Psoas muscle (tissue), 8 donors: ENCODE measurements around the gene CARD19. TPM values are rescaled to one million over a fixed set of nuclear protein-coding genes. Genes with fewer than 3 reads are reported as not detected.

Experiments used
- ATAC-seq, 4 donors: fragments of 200-7000 bp; cut with Tn5 transposase; one replicate each; pipeline ENCODE4 v1.9.1; 2020; ENCODE audit warnings: moderate library complexity in 3 of 4, mild to moderate bottlenecking in 2 of 4
- DNase-seq, 2 donors: peaks; one replicate each; pipeline ENCODE4 v3.0.0-alpha.2; 2020
- H3K27ac ChIP-seq: fragments of 200-600 bp; one replicate; pipeline ENCODE4 v1.8.0; 2022
- H3K27me3 ChIP-seq, 3 donors: fragments of 200-600 bp in 1 of 3; one replicate each; pipeline versions ENCODE4 v1.6.1 to v1.8.0; 2013 to 2022; ENCODE audit warnings: low read length in 2 of 3, mild to moderate bottlenecking in 2 of 3, moderate library complexity in 1 of 3; ENCODE audit not compliant: insufficient read depth in 3 of 3
- H3K36me3 ChIP-seq, 2 donors: fragments of 200-600 bp in 1 of 2; one replicate each; pipeline versions ENCODE4 v1.6.1 to v1.8.0; 2013 to 2022; ENCODE audit warnings: low read depth in 1 of 2, mild to moderate bottlenecking in 1 of 2, moderate library complexity in 1 of 2; ENCODE audit not compliant: insufficient read depth in 1 of 2
- H3K4me1 ChIP-seq: fragments of 200-600 bp; one replicate; pipeline ENCODE4 v1.8.0; 2022
- H3K4me3 ChIP-seq: fragments of 200-600 bp; one replicate; pipeline ENCODE4 v1.8.0; 2022; ENCODE audit warnings: mild to moderate bottlenecking
- H3K9me3 ChIP-seq: fragments of 200-600 bp; one replicate; pipeline ENCODE4 v1.8.0; 2022
- CTCF ChIP-seq: fragments of 200-600 bp; IDR thresholded peaks from one replicate; pipeline ENCODE4 v1.8.0; 2022; ENCODE audit warnings: antibody characterized with exemption
- WGBS, 3 donors: extraction: QIAGEN DNeasy Blood & Tissue Kit; methylation state at CpG; one replicate each; pipeline versions ENCODE4 v1.1.6 to v1.1.7; 2013; 5-methylcytosine and 5-hydroxymethylcytosine counted together
- intact Hi-C, 2 donors: fragments of 100-400 bp; cut with DNase I; formaldehyde crosslinking; loops; one replicate each; pipeline versions ENCODE4 v1.11.0 to v1.14.2; 2022
- polyA plus RNA-seq, 3 donors: library from polyadenylated mRNA; stranded (reverse); fragments of 200-250 nt; gene quantifications; one replicate each; pipeline ENCODE4 v1.2.3, GENCODE V29; 2013
- total RNA-seq, 4 donors: library from RNA; stranded (reverse); fragmentation: NEBNext Ultra II Directional in 2 of 4; extraction: Animal tissue kit (Norgen Biotek cat#: 25700) in 2 of 4; gene quantifications; one replicate each; pipeline versions ENCODE4 v1.2.1 to v1.2.4, GENCODE V29; 2021 to 2023
- donor health status: healthy with polysubstance abuse.
- donor health status: DM: no; HTN: no; CAD: no; lungs with moderate emphysema.
- donor health status: Bipolar disorder and iron deficiency.
- donor health status: healthy.
- donor health status: DM: yes; HTN: yes; CAD: no.
- donor health status: DM: no; HTN: no; CAD: no.
- donor health status: DM: no; HTN: no; CAD: no.
- donor health status: DM: yes; HTN: yes; CAD: no.

CARD19 gene
- total and polyA plus RNA-seq, 7 donors, result 27.9 to 86.3 (median 46.7) TPM

DNA sequence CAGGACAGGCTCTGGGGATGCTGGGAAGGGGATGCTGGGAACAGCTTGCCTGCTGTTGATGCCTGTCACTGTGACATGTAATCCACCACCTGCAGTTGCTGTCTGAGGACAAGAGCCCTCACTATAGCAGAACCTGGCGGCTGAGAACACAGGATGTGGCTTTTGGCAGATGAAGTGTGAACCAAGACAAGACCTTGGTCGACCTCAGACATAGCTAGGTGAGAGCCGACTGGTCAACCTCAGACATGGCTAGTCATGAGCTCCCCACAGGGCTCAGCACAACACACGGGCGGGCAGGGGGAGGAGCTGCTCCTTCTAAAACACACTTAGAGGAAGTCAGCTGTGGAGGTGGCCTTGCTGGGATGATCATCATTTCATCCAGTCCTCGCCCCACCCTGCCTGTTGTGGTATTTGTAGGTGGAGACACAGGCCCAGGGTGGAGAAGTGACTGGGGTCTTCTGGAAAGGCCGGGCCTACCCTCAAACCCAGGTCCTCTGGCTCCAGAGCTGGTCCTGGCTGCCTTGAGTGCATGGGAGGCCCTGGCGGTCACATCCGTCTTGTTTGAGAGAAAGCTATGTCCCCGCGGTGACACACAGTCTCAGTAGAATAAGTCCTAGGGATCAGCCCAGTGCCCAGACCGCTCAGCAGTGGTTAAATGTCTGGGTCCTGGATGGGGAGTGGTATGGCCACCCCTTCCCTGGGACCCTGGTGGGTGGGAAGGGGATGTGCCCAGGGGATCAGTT, 31.5 kb upstream of the CARD19 start:
- peak in 1 of 2 donors; percentile 57 for DNase-seq
- intact Hi-C loops, result no loop called here
- H3K27ac ChIP-seq, result no peak overlapping the region

GRCh38 chr9:93065135-93065720, 30.8 kb upstream of the CARD19 start:
- ATAC-seq (no peak), DNase-seq (no peak)
- WGBS, 3 donors, result 53 to 62% (median 55%) methylated on average over 15 of the region's 15 CpGs
- TF ChIP-seq CTCF, result no peak
- H3K36me3 ChIP-seq, result no peaks in the 10 kb centered on the region
- no peaks in the 10 kb centered on the region for H3K9me3 ChIP-seq
- H3K4me1 ChIP-seq, result no peaks in the 10 kb centered on the region
- H3K27me3 ChIP-seq, result peaks cover 0 to 22% (median 0%) of the 10 kb centered on the region in 3 donors
- no peak overlapping the region for H3K27ac ChIP-seq
- intact Hi-C loops, result no loop called here
- H3K4me3 ChIP-seq, result no peak overlapping the region

More for the DNA sequence above, 31.5 kb upstream of the CARD19 start:
- Histone ChIP-seq H3K36me3 (no peaks in the 10 kb centered on the region), H3K9me3 (no peaks in the 10 kb centered on the region), H3K4me3 (no peak overlapping the region), H3K4me1 (no peaks in the 10 kb centered on the region), H3K27me3 (peaks cover 0 to 27% (median 0%) of the 10 kb centered on the region in 3 donors)
- TF ChIP-seq CTCF, result no peak
- 73 to 76% (median 76%) methylated on average over 12 of the region's 12 CpGs for WGBS, 3 donors
- peak in 1 of 4 donors; percentile 27 for ATAC-seq

DNA sequence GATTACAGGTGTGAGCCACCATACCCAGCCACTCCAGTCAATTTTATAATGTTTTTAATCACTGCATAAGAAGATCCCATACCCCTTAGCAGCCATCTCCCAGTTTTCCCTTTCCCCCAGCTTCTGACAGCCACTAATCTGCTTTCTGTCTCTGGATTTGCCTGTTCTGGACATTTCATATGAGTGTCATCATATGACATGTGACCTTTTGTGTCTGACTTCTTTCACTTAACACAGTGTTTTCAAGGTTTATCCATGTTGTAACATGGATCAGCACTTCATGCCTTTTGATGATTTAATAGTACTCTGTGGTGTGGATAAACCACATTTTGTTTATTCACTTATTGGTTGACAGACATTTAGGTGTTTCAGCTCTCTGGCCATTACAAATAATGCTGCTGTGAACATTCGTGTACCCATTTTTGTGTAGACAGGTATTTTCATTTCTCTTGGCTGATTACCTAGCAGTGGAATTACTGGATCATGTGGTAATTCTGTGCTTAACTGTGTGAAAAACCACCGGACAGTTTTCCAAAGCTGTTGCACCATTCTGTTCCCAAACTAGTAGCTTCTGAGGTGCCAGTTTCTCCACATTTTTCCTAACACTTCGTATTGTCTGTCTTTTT, 28.9 kb upstream of the CARD19 start:
- no peaks in the 10 kb centered on the region for H3K9me3 ChIP-seq
- no peaks in the 10 kb centered on the region for H3K36me3 ChIP-seq
- peaks cover 0 to 7% (median 0%) of the 10 kb centered on the region in 3 donors for H3K27me3 ChIP-seq
- DNase-seq (no peak), ATAC-seq (no peak)
- TF ChIP-seq CTCF, result no peak
- no peaks in the 10 kb centered on the region for H3K4me1 ChIP-seq
- 86 to 92% (median 86%) methylated on average over 3 of the region's 3 CpGs for WGBS, 3 donors
- H3K4me3 ChIP-seq, result no peak overlapping the region
- intact Hi-C loops, result no loop called here
- no peak overlapping the region for H3K27ac ChIP-seq

DNA sequence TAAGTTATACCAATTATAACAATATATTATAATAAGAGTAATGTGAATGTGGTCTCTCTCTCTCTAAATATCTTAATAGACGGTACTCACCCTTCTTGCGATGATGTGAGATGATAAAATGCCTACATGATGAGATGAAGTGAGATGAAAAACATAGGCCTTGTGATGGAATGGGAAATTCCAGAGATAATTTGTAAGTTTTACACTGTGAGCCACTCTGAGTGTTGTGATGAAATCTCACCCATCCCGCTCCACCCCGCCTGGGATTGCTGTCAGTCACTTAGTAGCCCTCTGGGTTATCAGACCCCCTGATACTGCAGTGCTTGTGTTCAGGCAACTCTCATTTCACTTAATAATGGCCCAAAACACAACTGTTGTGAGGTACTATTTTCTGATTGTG, 27.1 kb upstream of the CARD19 start:
- Histone ChIP-seq H3K27me3 (no peaks in the 10 kb centered on the region), H3K4me1 (no peaks in the 10 kb centered on the region), H3K27ac (no peak overlapping the region), H3K36me3 (no peaks in the 10 kb centered on the region), H3K9me3 (no peaks in the 10 kb centered on the region), H3K4me3 (no peak overlapping the region)
- intact Hi-C loops, result no loop called here
- WGBS, 3 donors, result 96 to 98% (median 98%) methylated on average over 4 of the region's 4 CpGs
- ATAC-seq, result no peak
- TF ChIP-seq CTCF, result no peak
- DNase-seq, result no peak
